ENCODE results near the gene MEI1. TPM values are rescaled to one million over a fixed set of nuclear protein-coding genes. Genes with fewer than 3 reads are reported as not detected.

Gene MEI1
- polyA plus RNA-seq, 1 donor from 2014 or later, result not detected

GRCh38 chr22:41823797-41824196 lies 124.5 kb downstream of the MEI1 start:
- H3K4me2 ChIP-seq (ENCODE audit: low read length), result no peak overlapping the region
- H3K9me2 ChIP-seq (ENCODE audit: insufficient read depth, low read length), result no peaks in the 10 kb centered on the region
- H4K20me1 ChIP-seq (ENCODE audit: insufficient read depth), result no peaks in the 10 kb centered on the region
- H3K9me3 ChIP-seq (ENCODE audit: low read length), result no peaks in the 10 kb centered on the region
- TF ChIP-seq TAF1 (IDR thresholded peaks at IDR 0.05; ENCODE audit: low read depth), result no peak
- no peak for TF ChIP-seq EP300 (conservative IDR thresholded peaks at IDR 0.05; ENCODE audit: poor library complexity, severe bottlenecking)
- TF ChIP-seq MXI1 (conservative IDR thresholded peaks at IDR 0.05; ENCODE audit: poor library complexity, severe bottlenecking), result no peak
- no peak for TF ChIP-seq RAD21 (conservative IDR thresholded peaks at IDR 0.05)
- no peak for TF ChIP-seq CTCF (IDR thresholded peaks at IDR 0.05; ENCODE audit: poor library complexity, severe bottlenecking)
- no peak for TF ChIP-seq REST (IDR thresholded peaks at IDR 0.05; ENCODE audit: borderline replicate concordance)
- TF ChIP-seq POLR2AphosphoS5 (IDR thresholded peaks at IDR 0.05), result no peak
- no peak for TF ChIP-seq EZH2 (IDR thresholded peaks at IDR 0.05; ENCODE audit: borderline replicate concordance, insufficient read depth, low read length, poor library complexity, severe bottlenecking)
- TF ChIP-seq SMC3 (conservative IDR thresholded peaks at IDR 0.05; ENCODE audit: poor library complexity), result no peak
- H3K27ac ChIP-seq (ENCODE audit: low read length), result no peak overlapping the region
- H3K36me3 ChIP-seq (ENCODE audit: insufficient read depth, low read length), result no peaks in the 10 kb centered on the region
- no peaks in the 10 kb centered on the region for H3F3A ChIP-seq (ENCODE audit: insufficient read depth, low read length, poor library complexity, severe bottlenecking)
- no peak overlapping the region for H2AFZ ChIP-seq (ENCODE audit: low read depth, low read length)
- H3K27me3 ChIP-seq (ENCODE audit: insufficient read depth, low read depth, low read length), result no peaks in the 10 kb centered on the region
- no peak overlapping the region for H3K4me3 ChIP-seq (ENCODE audit: low read length)
- H3K9ac ChIP-seq (ENCODE audit: low read length), result no peak overlapping the region
- no peaks in the 10 kb centered on the region for H3K79me2 ChIP-seq (replicated peaks; ENCODE audit: insufficient read depth, low read length)

- Histone ChIP-seq H3K79me2 (replicated peaks; ENCODE audit: insufficient read depth, low read length) (no peaks in the 10 kb centered on the region), H3K4me2 (ENCODE audit: low read length) (no peak overlapping the region), H3K27ac (ENCODE audit: low read length) (no peak overlapping the region), H3K9me2 (ENCODE audit: insufficient read depth, low read length) (no peaks in the 10 kb centered on the region), H3K27me3 (ENCODE audit: insufficient read depth, low read depth, low read length) (no peaks in the 10 kb centered on the region), H3K4me3 (ENCODE audit: low read length) (no peak overlapping the region), H3K9ac (ENCODE audit: low read length) (no peak overlapping the region), H4K20me1 (ENCODE audit: insufficient read depth) (no peaks in the 10 kb centered on the region), H3K9me3 (ENCODE audit: low read length) (no peaks in the 10 kb centered on the region), H2AFZ (ENCODE audit: low read depth, low read length) (no peak overlapping the region), H3K36me3 (ENCODE audit: insufficient read depth, low read length) (no peaks in the 10 kb centered on the region), H3F3A (ENCODE audit: insufficient read depth, low read length, poor library complexity, severe bottlenecking) (no peaks in the 10 kb centered on the region)
- TF ChIP-seq POLR2AphosphoS5 (IDR thresholded peaks at IDR 0.05) (no peak), RAD21 (conservative IDR thresholded peaks at IDR 0.05) (no peak), SMC3 (conservative IDR thresholded peaks at IDR 0.05; ENCODE audit: poor library complexity) (no peak), CTCF (IDR thresholded peaks at IDR 0.05; ENCODE audit: poor library complexity, severe bottlenecking) (no peak), EP300 (conservative IDR thresholded peaks at IDR 0.05; ENCODE audit: poor library complexity, severe bottlenecking) (no peak), TAF1 (IDR thresholded peaks at IDR 0.05; ENCODE audit: low read depth) (no peak), REST (IDR thresholded peaks at IDR 0.05; ENCODE audit: borderline replicate concordance) (no peak), EZH2 (IDR thresholded peaks at IDR 0.05; ENCODE audit: borderline replicate concordance, insufficient read depth, low read length, poor library complexity, severe bottlenecking) (no peak), MXI1 (conservative IDR thresholded peaks at IDR 0.05; ENCODE audit: poor library complexity, severe bottlenecking) (no peak)
Measured at GRCh38 chr22:41825376-41825775, 126.1 kb downstream of the MEI1 start.
